ENCODE results near the gene HNF1B.

The HNF1B gene

GRCh38 chr17:37640015-37640414 lies 104.8 kb downstream of the HNF1B start:
- no peak overlapping the region for H3K27ac ChIP-seq
- no peak overlapping the region for H3K4me3 ChIP-seq (ENCODE audit: low read depth, low read length)
- TF ChIP-seq, protein P1, sequence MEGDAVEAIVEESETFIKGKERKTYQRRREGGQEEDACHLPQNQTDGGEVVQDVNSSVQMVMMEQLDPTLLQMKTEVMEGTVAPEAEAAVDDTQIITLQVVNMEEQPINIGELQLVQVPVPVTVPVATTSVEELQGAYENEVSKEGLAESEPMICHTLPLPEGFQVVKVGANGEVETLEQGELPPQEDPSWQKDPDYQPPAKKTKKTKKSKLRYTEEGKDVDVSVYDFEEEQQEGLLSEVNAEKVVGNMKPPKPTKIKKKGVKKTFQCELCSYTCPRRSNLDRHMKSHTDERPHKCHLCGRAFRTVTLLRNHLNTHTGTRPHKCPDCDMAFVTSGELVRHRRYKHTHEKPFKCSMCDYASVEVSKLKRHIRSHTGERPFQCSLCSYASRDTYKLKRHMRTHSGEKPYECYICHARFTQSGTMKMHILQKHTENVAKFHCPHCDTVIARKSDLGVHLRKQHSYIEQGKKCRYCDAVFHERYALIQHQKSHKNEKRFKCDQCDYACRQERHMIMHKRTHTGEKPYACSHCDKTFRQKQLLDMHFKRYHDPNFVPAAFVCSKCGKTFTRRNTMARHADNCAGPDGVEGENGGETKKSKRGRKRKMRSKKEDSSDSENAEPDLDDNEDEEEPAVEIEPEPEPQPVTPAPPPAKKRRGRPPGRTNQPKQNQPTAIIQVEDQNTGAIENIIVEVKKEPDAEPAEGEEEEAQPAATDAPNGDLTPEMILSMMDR (IDR thresholded peaks at IDR 0.05): no peak
- H3K9me3 ChIP-seq (ENCODE audit: control insufficient read depth, low read length): no peaks in the 10 kb centered on the region
- H3K27me3 ChIP-seq (ENCODE audit: control insufficient read depth, insufficient read depth, low read length): no peaks in the 10 kb centered on the region
- no peaks in the 10 kb centered on the region for H3K36me3 ChIP-seq (ENCODE audit: control insufficient read depth, insufficient read depth, low read length)
- H2AFZ ChIP-seq: no peak overlapping the region
- no peak overlapping the region for H3K9ac ChIP-seq
- H3K4me1 ChIP-seq: peaks cover 5% of the 10 kb centered on the region
- peaks cover 9% of the 10 kb centered on the region for H3K79me2 ChIP-seq
- H3K4me2 ChIP-seq (ENCODE audit: low read length): no peak overlapping the region

DNA sequence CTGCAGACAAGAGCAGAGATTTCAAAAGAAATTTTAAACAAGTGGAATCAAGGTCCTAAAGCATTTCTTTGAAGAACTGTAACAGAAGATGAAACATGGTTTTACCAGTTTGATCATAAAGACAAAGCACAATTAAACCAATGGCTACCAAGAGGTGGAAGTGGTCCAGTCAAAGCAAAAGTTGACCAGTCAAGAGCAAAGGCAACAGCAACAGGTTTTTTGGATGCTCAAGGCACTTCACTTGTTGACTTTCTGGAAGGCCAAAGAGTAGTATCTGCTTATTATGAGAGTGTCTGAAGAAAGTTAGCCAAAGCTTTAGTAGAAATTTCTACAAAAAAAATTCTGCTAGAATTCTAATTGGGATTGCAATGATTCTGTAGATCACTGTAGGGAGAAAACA lies 106.9 kb downstream of the HNF1B start:
- TF ChIP-seq, protein P1 (IDR thresholded peaks at IDR 0.05): no peak
- no peaks in the 10 kb centered on the region for H3K9me3 ChIP-seq (ENCODE audit: control insufficient read depth, low read length)
- H3K27ac ChIP-seq: no peak overlapping the region
- no peaks in the 10 kb centered on the region for H3K27me3 ChIP-seq (ENCODE audit: control insufficient read depth, insufficient read depth, low read length)
- peaks cover 9% of the 10 kb centered on the region for H3K79me2 ChIP-seq
- no peak overlapping the region for H3K4me3 ChIP-seq (ENCODE audit: low read depth, low read length)
- H2AFZ ChIP-seq: no peak overlapping the region
- H3K9ac ChIP-seq: no peak overlapping the region
- H3K4me2 ChIP-seq (ENCODE audit: low read length): no peak overlapping the region
- H3K36me3 ChIP-seq (ENCODE audit: control insufficient read depth, insufficient read depth, low read length): no peaks in the 10 kb centered on the region
- H3K4me1 ChIP-seq: peaks cover 5% of the 10 kb centered on the region
